Transverse colon (tissue), 4 donors: ENCODE results near the gene PPM1B. TPM values are rescaled to one million over a fixed set of nuclear protein-coding genes. Genes with fewer than 3 reads are reported as not detected.
"Not testable (repeated sequence)": the region's sequence is repeated elsewhere in the genome, so short reads cannot be mapped to it uniquely, and the experiment has no call there.

ENCODE experiments used
- DNase-seq: peaks from one replicate; pipeline ENCODE4 v3.0.0-alpha.2; 2019
- H3K27ac ChIP-seq, 4 donors: fragments of 200-600 bp; sonication (generic); 2 replicates each; pipeline ENCODE4 v1.5.1; 2016 to 2018; ENCODE audit warnings: inconsistent platforms in 4 of 4
- H3K27me3 ChIP-seq: fragments of 200-600 bp; sonication (generic); 2 replicates; pipeline ENCODE4 v1.5.1; 2017; ENCODE audit warnings: inconsistent platforms
- H3K36me3 ChIP-seq, 4 donors: fragments of 200-600 bp; sonication (generic); 2 replicates each; pipeline ENCODE4 v1.5.1; 2017 to 2019; ENCODE audit warnings: inconsistent platforms in 4 of 4
- H3K4me1 ChIP-seq, 4 donors: fragments of 200-600 bp; sonication (generic); 2 replicates each; pipeline ENCODE4 v1.5.1; 2017 to 2020; ENCODE audit warnings: inconsistent platforms in 4 of 4
- H3K4me3 ChIP-seq, 4 donors: fragments of 200-600 bp; sonication (generic); 1 replicate in 1 of 4; 2 replicates in 3 of 4; pipeline versions ENCODE4 v1.5.1 to v1.6.1; 2017 to 2019; ENCODE audit warnings: inconsistent platforms in 4 of 4
- H3K9me3 ChIP-seq, 2 donors: fragments of 200-600 bp; sonication (generic); 2 replicates each; pipeline ENCODE4 v1.5.1; 2017 to 2019; ENCODE audit warnings: inconsistent platforms in 2 of 2
- EP300 ChIP-seq: sonication (generic); formaldehyde crosslinking; IDR thresholded peaks from one replicate; pipeline ENCODE4 v1.6.1; 2017; ENCODE audit warnings: antibody characterized with exemption, low read depth
- POLR2A ChIP-seq: fragments of 450-650 bp; IDR thresholded peaks from one replicate; pipeline ENCODE4 v1.6.1; 2016; ENCODE audit warnings: antibody characterized with exemption, mild to moderate bottlenecking, moderate library complexity
- POLR2AphosphoS5 ChIP-seq, 3 donors: sonication (generic); formaldehyde crosslinking; IDR thresholded peaks; one replicate each; pipeline ENCODE4 v1.6.1; 2016; ENCODE audit warnings: antibody characterized with exemption in 3 of 3
- WGBS, 2 donors: methylation state at CpG; one replicate each; pipeline ENCODE4 v1.1.5; 2018; ENCODE audit warnings: low coverage in 1 of 2; 5-methylcytosine and 5-hydroxymethylcytosine counted together
- in situ Hi-C, 4 donors: fragments of 200-750 bp; cut with MboI; loops; one replicate each; pipeline versions ENCODE4 v1.15.0 to v1.15.1; 2017; ENCODE audit warnings: low sequenced_read_pairs in 3 of 4, low pct_ligation_motif_present in 1 of 4, low pct_unique_long_range_greater_than_20kb in 1 of 4
- intact Hi-C: fragments of 100-400 bp; cut with DNase I; formaldehyde crosslinking; loops from one replicate; pipeline ENCODE4 v1.15.1; 2023; ENCODE audit warnings: low total_unique reads
- total RNA-seq, 4 donors: library from RNA; depleted of rRNA; stranded (reverse); fragments of >200 nt; gene quantifications; one replicate each; pipeline ENCODE4 v1.1.0, GENCODE V29; 2016
- TF ChIP-seq, protein P1 (sequence below), 5 experiments: fragments of 200-600 bp in 3 of 5; fragments of 450-650 bp in 2 of 5; sonication (generic) in 3 of 5; IDR thresholded peaks; 1 replicate in 2 of 5; 2 replicates in 3 of 5; pipeline ENCODE4 v1.5.1; 2016 to 2017; ENCODE audit warnings: antibody characterized with exemption in 5 of 5, inconsistent platforms in 3 of 5, mild to moderate bottlenecking in 2 of 5, moderate library complexity in 1 of 5

The PPM1B gene
- total RNA-seq, 4 donors from 2014 or later, result 23.7 to 108 (median 67.0) TPM

DNA sequence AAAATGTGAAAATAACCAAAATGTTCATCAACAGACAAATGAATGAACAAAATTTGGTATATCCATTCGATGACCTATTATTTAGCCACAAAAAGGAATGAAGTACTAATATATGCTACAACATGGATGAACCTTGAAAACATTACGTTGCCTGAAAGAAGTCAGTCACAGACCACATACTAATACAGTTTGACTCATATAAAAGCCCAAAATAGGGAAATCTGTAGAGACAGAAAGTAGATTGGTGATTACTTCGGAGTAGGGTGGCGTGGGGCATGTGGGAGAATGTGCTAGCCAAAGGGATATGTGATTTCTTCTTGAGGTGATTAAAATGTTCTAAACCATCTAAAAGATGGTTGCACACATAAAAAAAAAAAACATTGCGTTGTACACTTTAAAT, 44.2 kb upstream of the PPM1B start:
- Histone ChIP-seq H3K4me3 (no peak overlapping the region), H3K9me3 (no peaks in the 10 kb centered on the region), H3K27ac (no peak overlapping the region), H3K27me3 (no peaks in the 10 kb centered on the region), H3K4me1 (no peaks in the 10 kb centered on the region), H3K36me3 (no peaks in the 10 kb centered on the region)
- TF ChIP-seq POLR2AphosphoS5 (IDR thresholded peaks at IDR 0.05) (no peak), POLR2A (no peak), EP300 (no peak)
- TF ChIP-seq, protein P1, sequence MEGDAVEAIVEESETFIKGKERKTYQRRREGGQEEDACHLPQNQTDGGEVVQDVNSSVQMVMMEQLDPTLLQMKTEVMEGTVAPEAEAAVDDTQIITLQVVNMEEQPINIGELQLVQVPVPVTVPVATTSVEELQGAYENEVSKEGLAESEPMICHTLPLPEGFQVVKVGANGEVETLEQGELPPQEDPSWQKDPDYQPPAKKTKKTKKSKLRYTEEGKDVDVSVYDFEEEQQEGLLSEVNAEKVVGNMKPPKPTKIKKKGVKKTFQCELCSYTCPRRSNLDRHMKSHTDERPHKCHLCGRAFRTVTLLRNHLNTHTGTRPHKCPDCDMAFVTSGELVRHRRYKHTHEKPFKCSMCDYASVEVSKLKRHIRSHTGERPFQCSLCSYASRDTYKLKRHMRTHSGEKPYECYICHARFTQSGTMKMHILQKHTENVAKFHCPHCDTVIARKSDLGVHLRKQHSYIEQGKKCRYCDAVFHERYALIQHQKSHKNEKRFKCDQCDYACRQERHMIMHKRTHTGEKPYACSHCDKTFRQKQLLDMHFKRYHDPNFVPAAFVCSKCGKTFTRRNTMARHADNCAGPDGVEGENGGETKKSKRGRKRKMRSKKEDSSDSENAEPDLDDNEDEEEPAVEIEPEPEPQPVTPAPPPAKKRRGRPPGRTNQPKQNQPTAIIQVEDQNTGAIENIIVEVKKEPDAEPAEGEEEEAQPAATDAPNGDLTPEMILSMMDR (IDR thresholded peaks at IDR 0.05), result no peak
- WGBS, 2 donors, result 77 to 85% methylated on average over 5 of the region's 5 CpGs
- in situ Hi-C loops (no loop called here), intact Hi-C loops (no loop called here)
- no peak for DNase-seq

DNA sequence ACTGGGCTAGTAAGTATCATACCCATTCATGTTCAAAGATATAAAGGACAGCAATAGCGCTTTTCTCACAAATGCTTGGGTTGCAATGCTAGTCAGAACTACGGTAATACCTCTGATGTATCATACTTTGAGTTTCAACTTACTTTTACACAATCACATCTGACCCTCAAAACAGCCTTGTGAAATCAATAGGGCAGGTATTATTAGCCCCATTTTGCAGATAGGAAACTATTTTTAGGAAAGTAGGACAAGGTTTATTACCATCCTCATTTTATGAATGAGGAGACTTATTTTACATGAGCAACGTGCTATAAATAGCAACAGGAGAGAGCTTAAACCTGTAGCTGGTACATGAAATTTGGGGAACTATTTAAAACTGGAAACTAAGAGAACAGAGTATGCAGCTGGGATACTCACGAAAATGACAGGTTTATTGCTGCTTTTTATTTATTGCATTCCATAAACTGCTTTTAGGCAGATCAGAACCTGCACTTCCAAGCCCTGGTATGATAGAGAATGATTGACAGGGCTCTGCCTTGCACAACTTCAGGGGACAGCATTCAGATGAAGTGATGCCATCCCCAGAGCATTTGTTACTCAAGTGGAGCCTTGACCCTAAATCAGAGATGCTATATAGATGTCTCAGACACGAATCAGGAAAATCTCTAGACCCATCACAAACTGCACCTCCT, 42.4 kb upstream of the PPM1B start:
- H3K27ac ChIP-seq, result no peak overlapping the region
- intact Hi-C loops, result no loop called here
- 37 to 38% methylated on average over 5 of the region's 5 CpGs for WGBS, 2 donors
- TF ChIP-seq POLR2AphosphoS5 (IDR thresholded peaks at IDR 0.05) (no peak), EP300 (no peak), POLR2A (no peak)
- TF ChIP-seq, protein P1 (IDR thresholded peaks at IDR 0.05), result no peak
- H3K27me3 ChIP-seq, result no peaks in the 10 kb centered on the region
- no peaks in the 10 kb centered on the region for H3K36me3 ChIP-seq
- in situ Hi-C loops, result no loop called here
- no peak for DNase-seq
- H3K9me3 ChIP-seq, result no peaks in the 10 kb centered on the region
- no peak overlapping the region for H3K4me3 ChIP-seq
- no peaks in the 10 kb centered on the region for H3K4me1 ChIP-seq

DNA sequence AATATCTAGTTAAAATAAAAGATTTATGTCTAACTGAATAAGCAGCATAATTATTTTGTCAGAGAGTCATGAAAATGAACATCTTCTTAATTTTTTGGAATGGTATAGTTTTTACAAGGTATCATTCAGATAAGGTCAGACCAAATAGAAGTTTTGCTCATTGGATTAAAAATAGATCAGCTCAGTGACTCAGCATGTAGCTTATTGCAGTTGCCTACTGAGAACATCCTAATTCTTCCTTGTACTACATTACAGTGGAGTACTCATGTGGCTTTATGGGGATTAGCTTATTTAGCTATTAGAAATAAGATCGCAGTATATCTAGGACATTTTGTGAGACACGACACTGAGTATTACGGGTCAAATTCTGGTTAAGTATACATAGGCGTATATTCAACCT, 38.2 kb upstream of the PPM1B start:
- Histone ChIP-seq H3K9me3 (no peaks in the 10 kb centered on the region), H3K27ac (no peak overlapping the region), H3K36me3 (no peaks in the 10 kb centered on the region), H3K4me1 (no peaks in the 10 kb centered on the region), H3K27me3 (no peaks in the 10 kb centered on the region), H3K4me3 (no peak overlapping the region)
- in situ Hi-C loops, result no loop called here
- TF ChIP-seq POLR2AphosphoS5 (IDR thresholded peaks at IDR 0.05), result no peak
- no peak for TF ChIP-seq POLR2A
- TF ChIP-seq, protein P1 (IDR thresholded peaks at IDR 0.05), result no peak
- no peak for TF ChIP-seq EP300
- intact Hi-C loops, result no loop called here
- WGBS, 2 donors, result 86 to 88% methylated on average over 4 of the region's 4 CpGs
- no peak for DNase-seq

DNA sequence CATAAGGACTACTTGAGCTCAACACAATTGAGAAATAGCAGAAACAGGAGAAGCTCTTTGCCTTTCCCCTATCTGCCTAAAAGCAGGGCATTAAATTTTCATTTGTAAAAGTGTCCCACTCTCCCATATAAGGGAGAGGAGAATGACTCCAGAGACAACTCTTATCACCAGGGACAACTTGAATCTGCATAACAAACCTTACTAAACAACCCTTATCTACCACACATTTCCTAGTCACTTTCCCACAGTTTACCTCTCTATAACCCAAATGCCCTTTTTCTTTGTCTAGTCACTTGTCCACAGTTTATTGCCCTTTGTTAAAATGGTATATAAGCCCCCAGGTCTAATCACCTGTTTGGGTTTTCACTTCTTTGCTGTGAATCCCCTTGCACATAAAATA, 37.5 kb upstream of the PPM1B start:
- in situ Hi-C loops (no loop called here), intact Hi-C loops (no loop called here)
- Histone ChIP-seq H3K4me1 (no peaks in the 10 kb centered on the region), H3K9me3 (no peaks in the 10 kb centered on the region), H3K27me3 (no peaks in the 10 kb centered on the region), H3K4me3 (no peak overlapping the region), H3K36me3 (no peaks in the 10 kb centered on the region), H3K27ac (no peak overlapping the region)
- TF ChIP-seq POLR2AphosphoS5 (IDR thresholded peaks at IDR 0.05) (no peak), POLR2A (no peak), EP300 (no peak)
- TF ChIP-seq, protein P1 (IDR thresholded peaks at IDR 0.05), result no peak
- DNase-seq, result no peak

DNA sequence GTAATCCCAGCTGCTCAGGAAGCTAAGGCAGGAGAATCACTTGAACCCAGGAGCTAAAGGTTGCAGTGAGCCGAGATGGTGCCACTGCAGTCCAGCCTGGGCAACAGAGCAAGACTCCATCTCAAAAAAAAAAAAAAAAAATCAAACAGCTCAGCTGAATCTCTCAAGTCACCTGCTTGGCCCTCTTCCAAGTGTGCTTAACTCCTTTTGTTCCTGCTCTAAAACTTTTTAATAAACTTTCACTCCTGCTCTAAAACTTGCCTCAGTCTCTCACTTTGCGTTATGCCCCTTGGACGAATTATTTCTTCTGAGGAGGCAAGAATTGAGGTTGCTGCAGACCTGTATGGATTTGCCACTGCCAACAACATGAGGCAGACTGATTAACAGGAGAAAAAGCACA, 35.1 kb upstream of the PPM1B start:
- intact Hi-C loops, H3K4me1 ChIP-seq, H3K36me3 ChIP-seq, H3K4me3 ChIP-seq, H3K27me3 ChIP-seq, H3K9me3 ChIP-seq, DNase-seq, in situ Hi-C loops, H3K27ac ChIP-seq: not testable (repeated sequence)
- WGBS, 2 donors, result 78 to 84% methylated on average over 3 of the region's 3 CpGs
